NCI-H187 (cell line): ENCODE data around the gene FAM222A.

Experiments used
- DNase-seq, 2 experiments: peaks; one replicate each; lab custom pipeline; 2025; lab: John Stamatoyannopoulos, UW

Gene FAM222A

DNA sequence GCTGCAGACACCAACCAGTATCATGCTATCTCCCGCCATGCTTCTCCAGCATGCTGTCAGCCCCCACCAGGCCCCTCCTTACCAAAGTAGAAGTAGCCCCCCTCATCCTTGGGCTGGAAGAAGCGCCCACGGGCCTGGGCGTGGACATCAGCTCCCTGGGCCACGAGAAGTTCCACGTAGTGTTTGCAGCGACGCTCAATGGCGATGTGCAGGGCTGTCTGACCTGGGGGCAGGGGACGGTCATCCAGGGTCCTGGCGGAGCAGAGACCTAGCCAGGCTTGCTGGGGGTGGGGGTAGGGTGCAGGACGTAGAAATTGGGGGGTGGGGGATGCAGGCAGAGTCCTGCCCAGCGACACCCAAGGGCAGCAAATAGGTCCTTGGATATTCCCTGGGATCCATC, 86.9 kb downstream of the FAM222A start:
- DNase-seq = no peak

DNA sequence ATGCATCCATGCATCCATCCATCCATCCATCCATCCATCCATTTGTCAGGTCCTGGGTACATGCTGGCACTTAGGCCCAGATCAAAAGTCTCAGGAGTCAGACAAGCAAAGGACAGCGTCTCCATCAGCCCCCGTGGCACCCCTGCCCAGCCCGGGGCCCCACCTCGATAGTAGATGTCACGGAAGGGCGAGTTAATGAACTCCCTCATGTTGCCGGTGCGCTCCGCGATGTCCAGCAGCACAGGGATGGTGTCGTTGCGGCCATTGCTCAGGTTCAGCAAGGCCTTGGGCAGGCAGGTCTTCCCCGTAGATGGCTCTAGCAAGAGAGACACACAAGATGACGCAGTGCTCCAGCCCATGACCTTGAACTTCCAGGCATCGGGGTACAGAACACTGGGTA, 89.2 kb downstream of the FAM222A start:
- no peak for DNase-seq

DNA sequence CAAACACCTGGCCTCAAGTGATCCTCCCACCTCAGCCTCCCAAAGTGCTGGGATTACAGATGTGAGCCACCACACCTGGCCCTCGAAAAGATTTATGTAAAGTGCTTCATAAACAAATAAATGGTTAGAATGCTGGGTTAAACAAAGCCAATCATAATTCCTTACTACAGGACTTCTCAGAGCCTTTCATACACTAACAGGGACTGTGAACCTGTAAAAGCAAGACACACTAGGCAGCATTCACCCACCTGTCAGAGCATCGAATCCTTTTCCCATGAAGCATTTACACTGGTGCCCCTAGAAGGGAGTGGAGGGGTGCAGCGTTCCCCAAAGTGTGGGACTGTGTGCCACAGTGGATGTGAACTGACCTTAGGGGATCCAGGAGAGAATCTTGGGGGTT, 90.1 kb downstream of the FAM222A start:
- no peak for DNase-seq

DNA sequence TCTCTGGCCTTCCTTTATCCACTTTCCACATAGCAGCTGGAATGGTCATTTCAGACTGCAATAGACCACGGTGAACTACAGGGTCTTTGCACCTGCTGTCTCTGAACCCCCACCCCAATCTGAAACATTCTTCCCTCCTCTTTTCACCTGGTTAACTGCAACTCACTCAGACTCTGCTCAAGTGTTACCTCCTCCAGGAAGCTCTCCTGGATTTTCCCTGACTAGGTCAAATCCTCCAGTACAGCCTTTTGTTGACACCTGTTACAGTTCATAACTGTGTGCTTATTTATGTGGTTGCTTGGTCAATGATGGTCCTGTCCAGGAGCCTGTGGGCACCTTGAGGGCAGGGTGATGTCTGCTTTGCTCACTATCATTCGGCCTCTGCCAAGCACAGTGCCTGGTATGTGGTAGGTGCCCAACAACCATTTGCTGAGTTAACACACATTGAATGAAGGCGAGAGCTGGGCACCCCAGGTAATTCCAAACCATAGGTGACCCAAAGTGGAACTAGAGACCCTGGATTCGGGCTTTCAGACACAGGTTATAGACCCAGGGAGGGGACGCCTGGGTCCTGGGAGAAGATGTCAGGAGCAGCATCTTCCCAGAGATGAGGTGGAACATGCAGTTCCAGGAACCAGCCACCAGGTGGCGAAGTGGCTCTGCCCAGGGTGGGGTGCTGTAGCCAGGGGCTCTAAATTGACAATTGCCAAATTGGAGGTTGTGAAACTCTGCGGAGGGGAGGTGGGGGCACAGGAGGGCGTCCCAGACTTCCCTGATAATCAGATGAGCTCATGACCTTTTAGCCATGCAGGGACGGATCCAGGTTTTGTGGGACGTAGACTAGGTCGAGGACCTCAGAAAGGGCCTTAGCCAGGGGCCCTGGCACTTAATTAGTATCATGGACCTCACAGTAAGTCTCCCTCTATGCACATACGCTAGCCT, 91.5 kb downstream of the FAM222A start:
- peak in 1 of 2 experiments; percentile 18 for DNase-seq

DNA sequence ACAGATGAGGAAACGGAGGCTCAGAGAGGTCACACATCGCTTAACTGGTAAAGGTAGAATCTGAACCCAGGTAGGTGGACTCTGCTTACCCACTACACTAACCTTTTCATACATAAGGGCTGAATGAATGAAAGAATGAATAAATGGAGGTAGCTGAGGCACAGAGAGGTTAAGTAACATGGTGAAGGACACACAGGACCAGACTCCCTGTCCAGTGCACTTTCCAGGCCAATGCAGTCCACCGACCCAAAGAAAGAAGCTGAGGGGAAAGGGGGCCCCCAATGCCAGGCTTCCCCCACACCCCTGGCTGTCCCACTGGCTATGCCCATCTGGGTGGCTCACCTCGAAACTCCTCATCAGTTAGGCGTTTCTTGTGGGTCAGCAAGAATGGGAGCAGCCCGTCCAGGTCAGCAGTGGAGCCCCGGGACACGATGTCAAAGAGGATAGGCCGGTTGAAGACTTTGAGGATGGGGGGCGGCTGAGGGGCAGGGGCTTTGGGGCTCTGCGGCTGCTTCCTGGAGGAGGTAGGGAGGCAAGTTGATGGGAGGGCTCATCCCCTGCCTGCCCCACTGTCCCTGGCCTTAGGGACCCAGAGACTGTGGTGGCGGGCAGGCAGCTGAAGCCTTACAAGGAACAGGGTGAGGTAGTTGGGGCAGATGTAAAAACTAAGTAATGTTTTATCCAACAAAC, 94.5 kb downstream of the FAM222A start:
- DNase-seq = no peak

- no peak for DNase-seq
Measured at GRCh38 chr12:109808876-109809646, 95.4 kb downstream of the FAM222A start.

GRCh38 chr12:109810954-109811623, 97.5 kb downstream of the FAM222A start:
- DNase-seq = no peak

DNA sequence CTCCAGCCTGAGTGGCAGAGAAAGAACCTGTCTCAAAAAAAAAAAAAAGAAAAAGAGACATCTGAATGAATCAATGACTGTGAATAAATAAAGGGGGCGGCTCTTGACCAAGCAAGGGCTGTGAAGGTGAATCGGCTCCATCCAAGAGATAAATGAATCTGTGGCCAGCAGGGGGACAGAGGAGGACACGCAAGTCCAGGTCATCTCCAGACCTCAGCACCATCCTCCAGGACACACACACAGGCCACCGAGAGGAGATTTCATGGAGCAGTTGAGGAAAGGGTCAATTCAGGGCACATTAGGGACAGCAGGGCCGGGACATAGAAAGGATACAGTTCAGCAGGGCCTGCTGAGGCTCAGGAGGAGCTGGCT, 98.0 kb downstream of the FAM222A start:
- no peak for DNase-seq

DNA sequence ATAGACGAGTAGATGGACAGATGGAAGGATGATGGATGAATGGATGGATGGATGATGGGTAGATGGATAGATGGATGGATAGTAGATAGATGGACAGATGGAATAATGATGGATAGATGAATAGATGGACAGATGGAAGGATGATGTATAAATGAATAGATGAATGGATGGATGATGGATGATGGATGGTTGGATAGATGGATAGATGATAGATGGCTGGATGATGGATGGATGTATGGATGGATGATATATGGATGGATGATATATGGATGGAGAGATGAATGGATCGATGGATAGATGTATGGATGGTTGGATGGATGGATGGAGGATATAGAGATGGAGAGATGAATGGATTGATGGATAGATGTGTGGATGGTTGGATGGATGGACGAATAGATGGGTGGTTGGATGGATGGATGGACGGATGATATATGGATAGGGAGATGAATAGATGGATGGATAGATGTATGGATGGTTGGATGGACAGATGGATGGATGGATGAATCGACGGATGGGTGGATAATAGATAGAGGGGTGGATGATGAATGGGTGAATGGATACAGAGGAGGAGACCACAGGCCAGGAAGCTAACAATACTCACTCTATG, 100.3 kb downstream of the FAM222A start:
- no peak for DNase-seq

GRCh38 chr12:109814600-109815150, 101.0 kb downstream of the FAM222A start:
- no peak for DNase-seq

DNA sequence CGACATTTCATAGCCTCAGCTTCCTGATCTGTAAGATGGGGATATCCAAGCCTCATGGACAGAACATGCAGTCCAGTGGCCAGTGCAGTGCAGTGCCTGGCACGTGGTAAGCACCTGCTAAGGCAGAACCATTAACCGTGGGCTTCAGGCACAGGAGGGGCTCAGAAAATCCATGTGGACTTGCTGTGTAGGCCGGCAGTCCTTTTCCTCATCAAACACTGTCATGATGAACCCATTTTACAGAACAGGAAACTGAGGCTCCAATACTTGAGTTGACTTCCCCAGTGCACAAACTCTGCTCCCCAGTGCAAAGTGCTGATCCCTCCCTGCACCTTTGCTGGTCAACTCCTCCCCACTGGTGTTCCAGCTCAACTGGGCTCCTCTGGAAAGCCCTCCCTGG, 101.6 kb downstream of the FAM222A start:
- DNase-seq = no peak

DNA sequence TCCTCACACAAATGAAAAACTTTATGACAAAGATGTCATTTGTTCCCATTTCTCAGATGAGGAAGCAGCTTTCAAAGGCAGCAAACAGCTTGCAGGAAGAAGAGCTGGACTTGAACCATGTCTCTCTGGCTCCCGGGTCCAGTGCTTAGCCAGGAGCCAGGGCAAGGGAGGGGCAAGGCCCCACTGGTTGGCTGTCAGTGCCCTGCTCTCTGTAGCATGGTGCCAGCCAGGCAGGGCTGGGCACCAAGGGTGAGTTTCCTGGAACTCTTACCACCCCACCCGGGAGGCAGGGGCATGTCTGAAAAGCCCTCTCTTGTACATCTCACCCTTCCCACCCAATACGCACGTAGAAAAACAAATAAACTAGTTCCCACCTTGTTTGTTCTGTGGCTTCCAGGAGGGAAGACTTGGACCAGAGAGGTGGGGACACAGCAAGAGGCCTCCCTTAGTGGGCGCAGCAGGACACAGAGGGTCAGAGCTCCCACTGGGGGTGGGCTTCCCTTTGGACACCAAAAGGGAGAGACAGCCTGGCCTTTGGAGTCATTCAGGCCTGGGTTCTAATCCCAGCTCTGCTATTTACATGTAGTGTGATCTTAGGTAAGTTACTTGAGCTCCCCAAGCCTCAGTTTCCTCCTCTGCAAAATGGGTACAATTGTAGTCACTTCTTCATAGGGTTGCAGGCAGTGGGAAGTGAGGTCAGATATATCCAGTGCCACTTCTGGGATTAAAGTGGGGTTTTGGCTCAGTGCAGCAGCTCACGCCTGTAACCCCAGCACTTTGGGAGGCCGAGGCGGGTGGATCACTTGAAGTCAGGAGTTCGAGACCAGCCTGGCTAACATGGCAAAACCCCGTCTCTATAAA, 102.4 kb downstream of the FAM222A start:
- DNase-seq = no peak

DNA sequence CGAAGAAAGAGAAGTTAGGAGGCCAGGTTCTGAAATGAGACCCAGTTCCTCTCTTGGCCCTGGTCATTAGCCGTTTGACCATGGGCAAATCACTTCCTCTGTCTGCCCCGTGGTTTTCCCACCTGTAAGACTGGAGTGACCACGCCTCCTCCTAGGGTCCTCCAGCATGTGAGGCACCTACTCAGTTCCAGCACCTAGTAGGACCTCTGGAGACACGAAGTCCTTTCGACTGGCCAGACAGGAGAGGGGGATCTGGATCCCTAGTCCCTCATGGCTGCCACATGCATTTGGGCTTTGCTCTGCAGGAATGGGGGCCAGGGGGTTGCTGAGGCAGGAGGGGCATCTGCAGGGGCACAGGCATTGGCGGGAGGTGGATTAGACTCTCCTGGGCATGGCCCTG, 103.2 kb downstream of the FAM222A start:
- DNase-seq = no peak

DNA sequence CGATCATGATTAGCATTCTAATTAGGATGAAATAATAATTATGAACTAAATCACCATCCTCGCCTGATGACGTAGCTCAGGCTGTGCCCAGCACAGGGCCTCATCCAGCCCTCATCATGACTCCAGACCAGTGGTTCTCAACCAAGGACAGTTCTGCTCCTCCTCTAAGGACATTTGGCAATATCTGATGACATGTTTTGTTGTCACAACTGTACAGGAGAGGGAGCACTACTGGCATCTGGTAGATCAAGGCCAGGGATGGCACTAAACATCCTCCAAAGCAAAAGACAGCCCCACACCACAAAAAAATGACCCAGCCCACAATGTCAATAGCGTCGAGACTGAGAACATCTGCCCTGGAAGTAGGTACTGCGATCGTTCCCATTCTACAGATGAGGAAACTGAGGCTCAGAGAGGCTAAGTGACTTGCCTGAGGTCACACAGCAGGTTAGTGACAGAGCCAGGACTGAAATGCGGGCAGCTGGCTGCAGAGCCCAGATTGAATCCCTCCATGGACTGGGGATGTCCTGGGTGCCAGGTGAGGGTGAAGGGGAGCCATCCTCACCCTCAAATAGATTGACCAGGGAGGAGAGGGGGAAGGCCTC, 104.1 kb downstream of the FAM222A start:
- DNase-seq = no peak

DNA sequence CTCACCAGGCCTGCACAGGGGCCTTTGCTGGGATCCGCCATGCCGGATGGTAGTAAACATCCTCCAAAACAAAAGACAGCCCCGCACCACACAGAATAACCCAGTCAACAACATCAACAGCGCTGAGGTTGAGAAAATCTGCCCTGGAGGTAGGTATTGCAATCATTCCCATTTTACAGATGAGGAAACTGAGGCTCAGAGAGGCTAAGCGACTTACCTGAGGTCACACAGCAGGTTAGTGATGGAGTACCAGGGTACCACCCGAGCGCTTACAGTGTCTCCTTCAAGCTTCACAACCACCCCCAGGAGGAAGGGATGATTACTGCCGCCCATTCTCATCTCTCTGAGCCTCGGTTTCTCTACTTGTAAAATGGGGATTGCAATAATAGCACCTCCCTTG, 104.6 kb downstream of the FAM222A start:
- DNase-seq = no peak

DNA sequence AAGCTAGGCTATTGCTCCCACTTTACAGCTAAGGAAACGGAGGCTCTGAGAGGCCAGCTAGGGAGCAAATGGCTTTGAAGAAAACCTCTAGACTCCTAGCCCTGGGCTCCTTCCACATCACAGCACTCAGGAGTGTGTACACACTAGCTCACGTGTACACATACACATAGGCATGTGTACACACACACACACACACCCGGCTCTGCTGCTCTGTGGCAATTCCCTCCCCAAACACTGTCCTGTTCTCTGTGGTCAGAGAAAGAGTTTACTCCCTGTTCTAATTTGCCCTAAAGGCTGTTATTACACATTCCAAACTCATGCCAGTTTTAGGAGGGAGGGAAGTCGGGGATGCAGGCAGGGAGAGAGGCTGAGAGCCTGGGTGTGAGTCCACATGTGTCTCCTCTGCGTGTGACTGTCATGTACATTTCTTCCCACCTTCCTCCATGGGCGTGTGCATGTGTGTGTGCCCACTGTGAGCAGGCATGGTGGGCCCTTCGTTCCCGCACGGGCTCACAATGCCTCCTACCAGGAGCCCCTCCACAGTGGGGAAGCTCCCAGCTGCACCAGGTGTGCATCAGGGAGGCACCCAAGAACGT, 105.4 kb downstream of the FAM222A start:
- DNase-seq = no peak
